ENCODE measurements around the gene IZUMO4.
A peak's percentile ranks its signal among the peaks of the same experiment; 100 is the strongest.

Gene IZUMO4

GRCh38 chr19:2054763-2055162 lies 42.0 kb upstream of the IZUMO4 start:
- H3K36me3 Mint-ChIP-seq (ENCODE audit: low read depth) = peaks cover 6% of the 10 kb centered on the region
- peaks cover 54% of the 10 kb centered on the region for H3K4me1 Mint-ChIP-seq (ENCODE audit: low read depth)
- intact Hi-C loops (cut with micrococcal nuclease) = loop anchor here (5.0 kb wide), 1 partner anchor 37 kb away; the partner anchor contains the start of gene BTBD2
- no peak overlapping the region for H3K4me3 Mint-ChIP-seq
- no peaks in the 10 kb centered on the region for H3K27me3 Mint-ChIP-seq
- no peaks in the 10 kb centered on the region for H3K9me3 Mint-ChIP-seq
- peak overlapping the region; percentile 2 for H3K27ac Mint-ChIP-seq

- H3K36me3 Mint-ChIP-seq (ENCODE audit: low read depth) = peaks cover 6% of the 10 kb centered on the region
- no peaks in the 10 kb centered on the region for H3K27me3 Mint-ChIP-seq
- peaks cover 63% of the 10 kb centered on the region for H3K4me1 Mint-ChIP-seq (ENCODE audit: low read depth)
- H3K4me3 Mint-ChIP-seq = peak overlapping the region; percentile 20
- intact Hi-C loops (cut with micrococcal nuclease) = no loop called here
- no peaks in the 10 kb centered on the region for H3K9me3 Mint-ChIP-seq
- H3K27ac Mint-ChIP-seq = peak overlapping the region; percentile 60
Measured at GRCh38 chr19:2055931-2056836, 40.5 kb upstream of the IZUMO4 start.

DNA sequence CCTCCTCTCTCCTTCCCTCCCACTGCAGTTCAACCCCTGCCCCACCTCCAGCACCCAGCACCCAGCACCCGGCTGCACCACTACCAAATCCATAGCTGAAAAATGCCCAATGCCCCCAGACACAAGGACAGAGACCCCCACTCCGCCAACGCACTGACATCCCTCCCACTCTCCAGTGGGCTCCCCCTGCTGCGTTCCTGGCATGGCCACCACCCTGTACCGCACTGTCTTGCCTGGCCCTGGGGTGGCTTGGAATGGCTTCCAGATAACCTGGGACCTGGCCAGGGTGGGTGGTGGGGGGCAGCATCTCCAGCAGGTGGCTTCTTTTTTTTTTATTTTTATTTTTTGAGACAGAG lies 39.9 kb upstream of the IZUMO4 start:
- peaks cover 59% of the 10 kb centered on the region for H3K4me1 Mint-ChIP-seq (ENCODE audit: low read depth)
- H3K36me3 Mint-ChIP-seq (ENCODE audit: low read depth) = peaks cover 6% of the 10 kb centered on the region
- H3K9me3 Mint-ChIP-seq = no peaks in the 10 kb centered on the region
- no peak overlapping the region for H3K27ac Mint-ChIP-seq
- no peaks in the 10 kb centered on the region for H3K27me3 Mint-ChIP-seq
- no peak overlapping the region for H3K4me3 Mint-ChIP-seq
- intact Hi-C loops (cut with micrococcal nuclease) = no loop called here

DNA sequence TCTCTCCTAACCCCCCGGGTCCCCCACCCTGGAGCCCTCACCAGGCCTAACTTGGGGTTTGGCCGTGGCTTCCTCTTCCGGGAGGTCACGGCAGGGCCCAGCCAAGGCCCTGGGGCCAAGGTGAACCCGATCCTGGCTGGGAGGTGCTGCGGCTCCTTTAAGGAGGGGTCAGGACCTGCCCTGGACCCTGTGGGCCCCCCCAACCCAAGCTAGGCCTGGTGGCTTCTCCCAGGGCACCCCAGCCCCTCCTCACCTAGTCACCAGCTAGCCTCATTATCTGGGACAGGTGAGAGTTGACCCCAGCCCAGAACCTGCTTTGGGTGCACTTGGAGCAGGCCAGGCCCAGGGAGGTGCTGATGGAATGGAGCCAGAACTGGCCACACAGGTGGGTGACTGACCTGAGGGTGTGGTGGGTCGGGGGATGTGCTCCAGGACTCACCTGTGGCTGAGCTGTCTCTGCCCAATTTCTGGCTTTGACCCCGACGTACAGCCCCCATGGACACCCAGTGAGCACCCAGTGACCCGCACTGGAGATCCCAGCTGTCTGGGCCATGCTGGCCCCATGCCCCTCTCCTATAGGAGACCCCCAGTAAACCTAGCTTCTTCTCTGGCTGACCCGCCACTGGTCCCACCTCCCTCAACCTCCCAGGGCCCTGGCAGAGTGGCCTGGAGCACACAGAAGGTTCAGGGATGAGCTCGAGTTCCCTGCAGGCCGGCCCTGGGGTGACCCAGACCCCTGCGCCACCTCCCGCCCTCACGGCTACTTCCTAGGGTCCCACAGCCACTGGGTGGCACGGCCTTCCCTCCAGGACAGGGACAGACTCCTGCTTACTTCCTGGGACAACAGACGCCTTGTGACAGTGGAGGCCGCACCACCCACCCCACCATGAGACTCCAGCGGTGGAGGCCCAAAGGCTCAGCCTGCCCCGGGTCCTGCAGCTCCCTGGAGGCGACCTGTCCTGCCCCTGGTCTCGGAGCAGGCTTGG lies 38.9 kb upstream of the IZUMO4 start:
- Mint-ChIP-seq H3K4me3 (no peak overlapping the region), H3K27ac (peak overlapping the region; percentile 65), H3K9me3 (no peaks in the 10 kb centered on the region), H3K36me3 (ENCODE audit: low read depth) (peaks cover 6% of the 10 kb centered on the region), H3K4me1 (ENCODE audit: low read depth) (peaks cover 63% of the 10 kb centered on the region), H3K27me3 (no peaks in the 10 kb centered on the region)
- intact Hi-C loops (cut with micrococcal nuclease) = no loop called here

DNA sequence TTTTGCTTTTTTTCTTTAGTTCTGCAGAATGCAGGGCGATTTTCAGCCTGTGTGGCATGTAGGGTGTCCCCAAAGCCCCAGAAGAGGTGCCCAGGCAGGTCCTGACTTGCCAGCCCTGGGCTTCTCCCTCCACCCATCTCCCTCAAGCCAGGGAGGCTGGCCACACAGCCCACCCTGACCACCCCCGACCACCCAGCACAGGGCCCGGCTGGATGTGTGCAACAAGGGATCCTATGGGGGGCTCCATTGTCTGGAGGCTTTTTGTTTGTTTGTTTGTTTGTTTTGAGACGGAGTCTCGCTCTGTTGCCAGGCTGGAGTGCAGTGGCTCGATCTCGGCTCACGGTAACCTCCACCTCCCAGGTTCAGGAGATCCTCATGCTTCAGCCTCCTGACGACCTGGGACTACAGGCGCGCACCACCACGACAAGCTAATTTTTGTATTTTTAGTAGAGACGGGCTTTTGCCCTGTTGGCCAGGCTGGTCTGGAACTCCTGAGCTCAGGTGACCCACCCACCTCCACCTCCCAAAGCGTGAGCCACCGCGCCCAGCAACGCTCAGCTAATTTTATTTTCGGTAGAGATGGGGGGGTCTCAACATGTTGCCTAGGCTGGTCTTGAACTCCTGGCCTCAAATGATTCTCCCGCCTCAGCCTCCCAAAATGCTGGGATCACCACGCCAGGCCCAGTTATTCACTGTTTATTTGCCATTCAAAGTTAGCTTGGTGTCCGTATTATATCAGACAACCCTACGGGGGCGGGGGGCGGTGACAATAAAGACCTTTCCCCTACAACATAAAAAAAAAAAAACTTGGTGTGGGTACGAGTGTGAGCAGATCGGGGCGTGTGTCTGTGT lies 37.9 kb upstream of the IZUMO4 start:
- H3K27me3 Mint-ChIP-seq = no peaks in the 10 kb centered on the region
- peaks cover 6% of the 10 kb centered on the region for H3K36me3 Mint-ChIP-seq (ENCODE audit: low read depth)
- H3K4me3 Mint-ChIP-seq = no peak overlapping the region
- no peaks in the 10 kb centered on the region for H3K9me3 Mint-ChIP-seq
- peaks cover 64% of the 10 kb centered on the region for H3K4me1 Mint-ChIP-seq (ENCODE audit: low read depth)
- H3K27ac Mint-ChIP-seq = peak overlapping the region; percentile 65
- intact Hi-C loops (cut with micrococcal nuclease) = no loop called here

DNA sequence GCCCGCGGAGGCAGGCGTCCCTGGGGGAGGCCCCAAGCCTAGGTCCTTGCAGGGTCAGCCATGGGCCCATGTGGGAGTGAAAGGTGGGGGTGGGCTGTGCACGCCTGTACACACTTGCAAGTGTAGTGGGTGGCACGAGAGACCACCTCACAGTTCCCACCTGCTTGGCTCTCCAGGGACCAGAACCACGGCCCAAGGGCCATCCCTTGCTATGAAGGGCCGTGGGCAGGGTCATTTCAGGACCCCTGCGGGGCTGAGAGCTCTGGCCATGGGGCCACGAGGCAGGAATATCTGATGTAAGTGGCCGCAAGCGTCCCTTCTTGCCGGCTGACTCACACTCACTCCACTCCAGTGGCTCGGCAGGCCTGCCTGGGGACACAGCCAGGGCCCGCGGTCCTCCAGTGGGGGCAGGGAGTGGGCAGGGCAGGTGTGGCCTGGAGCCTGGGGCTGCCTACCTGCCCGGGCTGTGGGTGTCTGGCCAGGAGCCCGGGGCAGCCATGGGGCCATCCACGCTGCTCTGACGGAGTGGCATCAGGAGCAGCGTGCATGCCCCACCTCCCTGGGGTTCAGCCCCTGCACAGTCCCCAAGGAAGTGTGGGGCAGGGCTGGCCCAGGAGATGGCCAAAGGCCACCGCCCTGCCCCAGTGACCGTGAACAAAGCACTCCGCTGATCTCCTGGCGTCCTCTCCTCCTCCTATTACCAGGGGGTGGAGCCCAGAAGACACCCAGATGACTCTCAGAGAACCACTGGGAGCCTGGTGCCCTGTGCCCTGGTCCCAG lies 37.1 kb upstream of the IZUMO4 start:
- H3K27ac Mint-ChIP-seq = peak overlapping the region; percentile 91
- H3K9me3 Mint-ChIP-seq = no peaks in the 10 kb centered on the region
- H3K4me1 Mint-ChIP-seq (ENCODE audit: low read depth) = peaks cover 67% of the 10 kb centered on the region
- no peaks in the 10 kb centered on the region for H3K27me3 Mint-ChIP-seq
- intact Hi-C loops (cut with micrococcal nuclease) = no loop called here
- peak overlapping the region; percentile 77 for H3K4me3 Mint-ChIP-seq
- H3K36me3 Mint-ChIP-seq (ENCODE audit: low read depth) = peaks cover 6% of the 10 kb centered on the region

DNA sequence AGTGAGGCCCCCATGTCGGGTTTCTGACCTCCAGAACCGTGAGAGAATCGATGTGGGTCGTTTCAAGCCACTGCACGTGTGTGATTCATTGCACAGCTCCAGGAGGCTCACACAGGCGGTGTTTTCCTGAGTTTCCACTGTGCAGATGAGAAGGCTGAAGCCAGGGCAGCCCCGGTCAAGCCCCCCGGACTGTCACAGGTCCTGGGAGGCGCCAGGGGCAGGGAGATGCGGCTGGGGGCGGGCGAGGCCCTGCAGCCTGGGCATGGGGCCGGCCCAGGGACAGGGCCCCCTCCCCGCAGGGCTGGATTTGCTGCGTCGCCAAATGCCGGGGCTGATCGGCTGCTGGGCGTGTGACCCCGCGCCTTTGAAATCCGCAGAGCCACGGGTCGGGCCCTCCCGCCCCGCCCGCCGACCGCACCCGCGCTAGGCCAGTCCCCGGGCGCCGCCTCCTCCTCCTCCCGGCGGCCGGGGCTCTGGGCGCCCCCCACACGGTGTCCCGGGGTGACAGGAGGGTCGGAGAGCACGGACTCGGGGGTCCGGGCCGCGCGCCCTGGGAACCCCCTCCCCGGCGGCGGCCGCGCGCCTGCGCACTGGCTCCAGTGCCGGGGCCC lies 35.7 kb upstream of the IZUMO4 start:
- Mint-ChIP-seq H3K36me3 (ENCODE audit: low read depth) (peaks cover 6% of the 10 kb centered on the region), H3K27ac (peak overlapping the region; percentile 91), H3K9me3 (no peaks in the 10 kb centered on the region), H3K4me3 (peak overlapping the region; percentile 81), H3K27me3 (no peaks in the 10 kb centered on the region), H3K4me1 (ENCODE audit: low read depth) (peaks cover 61% of the 10 kb centered on the region)
- intact Hi-C loops (cut with micrococcal nuclease) = loop anchor here (1.0 kb wide), 1 partner anchor 10 kb away; the partner anchor contains the start of gene MKNK2

- intact Hi-C loops (cut with micrococcal nuclease) = loop anchor here (1.0 kb wide), 1 partner anchor 10 kb away; the partner anchor contains the start of gene MKNK2
Measured at GRCh38 chr19:2061495-2062388, 35.0 kb upstream of the IZUMO4 start.

GRCh38 chr19:2062389-2062729 lies 34.4 kb upstream of the IZUMO4 start:
- Mint-ChIP-seq H3K4me1 (ENCODE audit: low read depth) (peaks cover 49% of the 10 kb centered on the region), H3K9me3 (no peaks in the 10 kb centered on the region), H3K36me3 (ENCODE audit: low read depth) (peaks cover 6% of the 10 kb centered on the region), H3K27ac (peak overlapping the region; percentile 91), H3K27me3 (no peaks in the 10 kb centered on the region), H3K4me3 (peak overlapping the region; percentile 81)
- intact Hi-C loops (cut with micrococcal nuclease) = no loop called here

More at GRCh38 chr19:2061495-2062388, 35.0 kb upstream of the IZUMO4 start:
- Mint-ChIP-seq H3K27me3 (no peaks in the 10 kb centered on the region), H3K36me3 (ENCODE audit: low read depth) (peaks cover 6% of the 10 kb centered on the region), H3K9me3 (no peaks in the 10 kb centered on the region), H3K4me3 (peak overlapping the region; percentile 81), H3K27ac (peak overlapping the region; percentile 91), H3K4me1 (ENCODE audit: low read depth) (peaks cover 55% of the 10 kb centered on the region)

GRCh38 chr19:2062770-2063169 lies 33.9 kb upstream of the IZUMO4 start:
- H3K27me3 Mint-ChIP-seq = no peaks in the 10 kb centered on the region
- no peaks in the 10 kb centered on the region for H3K9me3 Mint-ChIP-seq
- H3K4me1 Mint-ChIP-seq (ENCODE audit: low read depth) = peaks cover 46% of the 10 kb centered on the region
- peak overlapping the region; percentile 91 for H3K27ac Mint-ChIP-seq
- peak overlapping the region; percentile 81 for H3K4me3 Mint-ChIP-seq
- H3K36me3 Mint-ChIP-seq (ENCODE audit: low read depth) = peaks cover 6% of the 10 kb centered on the region
- intact Hi-C loops (cut with micrococcal nuclease) = no loop called here

DNA sequence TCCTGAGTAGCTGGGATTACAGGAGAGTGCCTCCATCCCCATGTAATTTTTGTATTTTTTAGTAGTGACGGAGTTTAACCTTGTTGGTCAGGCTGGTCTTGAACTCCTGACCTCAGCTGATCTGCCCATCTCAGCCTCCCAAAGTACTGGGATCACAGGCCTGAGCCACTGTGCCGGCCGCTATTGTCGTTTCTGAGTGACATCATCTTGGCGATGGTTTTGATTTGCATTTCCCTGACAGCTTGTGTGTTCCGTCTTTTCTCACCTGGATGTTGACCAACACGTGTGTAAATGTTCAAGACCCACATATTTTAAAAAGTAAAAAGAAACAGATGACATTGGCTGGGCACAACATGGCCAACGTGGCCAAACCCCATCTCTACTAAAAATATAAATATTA lies 32.9 kb upstream of the IZUMO4 start:
- Mint-ChIP-seq H3K4me3 (no peak overlapping the region), H3K27ac (no peak overlapping the region), H3K27me3 (no peaks in the 10 kb centered on the region), H3K4me1 (ENCODE audit: low read depth) (peaks cover 38% of the 10 kb centered on the region), H3K36me3 (ENCODE audit: low read depth) (peaks cover 6% of the 10 kb centered on the region), H3K9me3 (no peaks in the 10 kb centered on the region)
- intact Hi-C loops (cut with micrococcal nuclease) = no loop called here

DNA sequence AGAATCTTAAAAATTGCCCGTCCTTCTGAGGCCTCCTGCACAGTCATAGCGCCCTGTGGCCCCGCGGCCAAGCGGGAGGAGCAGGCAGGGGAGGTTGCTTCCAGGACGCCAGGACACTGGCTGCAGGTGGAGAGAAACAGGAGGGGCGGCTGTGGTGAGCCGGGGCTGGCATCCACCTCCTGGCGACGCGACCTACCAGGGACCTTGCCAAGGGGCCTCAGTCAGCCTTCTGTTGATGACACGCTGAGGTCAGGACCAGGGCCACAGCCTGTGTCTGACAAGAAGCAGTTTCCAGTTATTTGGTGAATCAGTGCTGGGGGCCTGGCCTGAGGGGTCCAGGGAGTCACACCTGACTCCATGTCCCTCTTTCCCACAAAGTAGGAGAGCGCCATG lies 32.3 kb upstream of the IZUMO4 start:
- H3K36me3 Mint-ChIP-seq (ENCODE audit: low read depth) = peaks cover 6% of the 10 kb centered on the region
- peaks cover 38% of the 10 kb centered on the region for H3K4me1 Mint-ChIP-seq (ENCODE audit: low read depth)
- peak overlapping the region; percentile 45 for H3K27ac Mint-ChIP-seq
- H3K9me3 Mint-ChIP-seq = no peaks in the 10 kb centered on the region
- no peaks in the 10 kb centered on the region for H3K27me3 Mint-ChIP-seq
- no peak overlapping the region for H3K4me3 Mint-ChIP-seq
- intact Hi-C loops (cut with micrococcal nuclease) = no loop called here

All from dendritic cell treated with granulocyte-macrophage colony-stimulating factor and Interleukin-4, amounts not matched to agents 40 ng/mL and 50 ng/mL, for 4 days (primary cell).